Lower leg skin (tissue), 3 donors: Measurements from ENCODE around the gene GCLC.

ENCODE experiments used
- POLR2A ChIP-seq, 2 donors: fragments of 450-650 bp; IDR thresholded peaks; one replicate each; pipeline ENCODE4 v1.6.1; 2016 to 2017; ENCODE audit warnings: antibody characterized with exemption in 2 of 2, mild to moderate bottlenecking in 1 of 2, moderate library complexity in 1 of 2
- TF ChIP-seq, protein P1 (sequence below), 3 donors: fragments of 450-650 bp; IDR thresholded peaks; one replicate each; pipeline ENCODE4 v1.5.1; 2016; ENCODE audit warnings: antibody characterized with exemption in 3 of 3, mild to moderate bottlenecking in 3 of 3, moderate library complexity in 2 of 3

DNA sequence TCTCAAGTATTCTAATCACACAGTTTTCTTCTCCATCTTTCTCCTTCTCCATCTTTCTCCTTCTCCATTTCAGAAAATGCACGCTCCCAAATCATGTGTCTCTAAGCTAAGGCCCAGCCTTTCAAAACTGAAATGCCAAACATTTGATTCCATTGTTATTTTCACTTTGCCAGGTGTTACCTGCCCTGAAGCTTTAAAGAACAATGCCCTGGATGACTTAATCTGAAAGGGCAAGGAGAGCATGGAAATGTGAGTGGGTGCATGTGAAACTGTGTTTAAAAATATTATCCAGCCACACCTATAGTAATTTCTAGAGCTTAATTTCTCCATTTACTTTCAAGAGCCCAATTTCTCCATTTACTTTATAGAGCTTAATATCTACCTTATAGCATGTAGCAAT, 42.4 kb upstream of the GCLC start:
- TF ChIP-seq, protein P1, sequence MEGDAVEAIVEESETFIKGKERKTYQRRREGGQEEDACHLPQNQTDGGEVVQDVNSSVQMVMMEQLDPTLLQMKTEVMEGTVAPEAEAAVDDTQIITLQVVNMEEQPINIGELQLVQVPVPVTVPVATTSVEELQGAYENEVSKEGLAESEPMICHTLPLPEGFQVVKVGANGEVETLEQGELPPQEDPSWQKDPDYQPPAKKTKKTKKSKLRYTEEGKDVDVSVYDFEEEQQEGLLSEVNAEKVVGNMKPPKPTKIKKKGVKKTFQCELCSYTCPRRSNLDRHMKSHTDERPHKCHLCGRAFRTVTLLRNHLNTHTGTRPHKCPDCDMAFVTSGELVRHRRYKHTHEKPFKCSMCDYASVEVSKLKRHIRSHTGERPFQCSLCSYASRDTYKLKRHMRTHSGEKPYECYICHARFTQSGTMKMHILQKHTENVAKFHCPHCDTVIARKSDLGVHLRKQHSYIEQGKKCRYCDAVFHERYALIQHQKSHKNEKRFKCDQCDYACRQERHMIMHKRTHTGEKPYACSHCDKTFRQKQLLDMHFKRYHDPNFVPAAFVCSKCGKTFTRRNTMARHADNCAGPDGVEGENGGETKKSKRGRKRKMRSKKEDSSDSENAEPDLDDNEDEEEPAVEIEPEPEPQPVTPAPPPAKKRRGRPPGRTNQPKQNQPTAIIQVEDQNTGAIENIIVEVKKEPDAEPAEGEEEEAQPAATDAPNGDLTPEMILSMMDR (IDR thresholded peaks at IDR 0.05) = no peak
- TF ChIP-seq POLR2A (IDR thresholded peaks at IDR 0.05) = no peak
